MM.1S (cell line): ENCODE measurements around the gene SCYGR2.

Source experiments
- DNase-seq: peaks from one replicate; pipeline ENCODE4 v3.0.0-alpha.2; 2015
- H2AFZ ChIP-seq: fragments of 300-600 bp; sonication (generic); 2 replicates; pipeline ENCODE4 v1.6.0; 2016; ENCODE audit warnings: antibody characterized with exemption, low read length
- H3F3A ChIP-seq: fragments of 300-600 bp; sonication (generic); 2 replicates; pipeline ENCODE4 v1.6.1; 2016; ENCODE audit warnings: mild to moderate bottlenecking, antibody characterized with exemption, low read length, moderate library complexity, mixed read lengths; ENCODE audit not compliant: insufficient read depth
- H3K27ac ChIP-seq: fragments of 300-600 bp; sonication (generic); 2 replicates; pipeline ENCODE4 v1.5.1; 2016; ENCODE audit warnings: mild to moderate bottlenecking, low read length
- H3K27me3 ChIP-seq: fragments of 300-600 bp; sonication (generic); replicated peaks from 2 replicates; pipeline ENCODE4 v1.6.0; 2016; ENCODE audit warnings: low read length; ENCODE audit not compliant: insufficient read depth
- H3K36me3 ChIP-seq: fragments of 300-600 bp; sonication (generic); replicated peaks from 2 replicates; pipeline ENCODE4 v1.6.1; 2016; ENCODE audit warnings: mild to moderate bottlenecking, low read length, mixed read lengths; ENCODE audit not compliant: insufficient read depth
- H3K4me1 ChIP-seq: fragments of 300-600 bp; sonication (generic); 2 replicates; pipeline ENCODE4 v1.6.1; 2016; ENCODE audit warnings: low read length, mixed read lengths
- H3K4me2 ChIP-seq: fragments of 300-600 bp; sonication (generic); 2 replicates; pipeline ENCODE4 v1.6.0; 2016; ENCODE audit warnings: low read depth, low read length
- H3K4me3 ChIP-seq: fragments of 300-600 bp; sonication (generic); 2 replicates; pipeline ENCODE4 v1.5.1; 2016; ENCODE audit warnings: low read length, mixed read lengths
- H3K79me2 ChIP-seq: fragments of 300-600 bp; sonication (generic); 2 replicates; pipeline ENCODE4 v1.6.1; 2016; ENCODE audit warnings: mixed run types, low read length, mixed read lengths
- H3K9ac ChIP-seq: fragments of 300-600 bp; sonication (generic); 2 replicates; pipeline ENCODE4 v1.6.1; 2016; ENCODE audit warnings: low read length, mixed read lengths
- H3K9me2 ChIP-seq: fragments of 300-600 bp; sonication (generic); replicated peaks from 2 replicates; pipeline ENCODE4 v1.6.1; 2016; ENCODE audit warnings: mild to moderate bottlenecking, low read length, mixed read lengths; ENCODE audit not compliant: insufficient read depth
- H3K9me3 ChIP-seq: fragments of 300-600 bp; sonication (generic); replicated peaks from 2 replicates; pipeline ENCODE4 v1.6.1; 2016; ENCODE audit warnings: mild to moderate bottlenecking, low read length, mixed read lengths; ENCODE audit not compliant: insufficient read depth
- H4K20me1 ChIP-seq: fragments of 300-600 bp; sonication (generic); 2 replicates; pipeline ENCODE4 v1.6.1; 2016; ENCODE audit warnings: mild to moderate bottlenecking, low read length, moderate library complexity, mixed read lengths; ENCODE audit not compliant: insufficient read depth
- CTCF ChIP-seq: fragments of 300-600 bp; sonication (generic); IDR thresholded peaks from 2 replicates; pipeline ENCODE4 v1.5.1; 2016; ENCODE audit warnings: antibody characterized with exemption, low read length, mixed read lengths
- EZH2 ChIP-seq: fragments of 300-600 bp; sonication (generic); optimal IDR thresholded peaks from 2 replicates; pipeline ENCODE3; 2017; ENCODE audit warnings: low read depth, mild to moderate bottlenecking, antibody characterized with exemption, low read length, mixed read lengths
- EZH2phosphoT487 ChIP-seq: fragments of 300-600 bp; sonication (generic); IDR thresholded peaks from 2 replicates; pipeline ENCODE4 v1.6.1; 2018; ENCODE audit warnings: antibody characterized with exemption, low read length

The SCYGR2 gene

DNA sequence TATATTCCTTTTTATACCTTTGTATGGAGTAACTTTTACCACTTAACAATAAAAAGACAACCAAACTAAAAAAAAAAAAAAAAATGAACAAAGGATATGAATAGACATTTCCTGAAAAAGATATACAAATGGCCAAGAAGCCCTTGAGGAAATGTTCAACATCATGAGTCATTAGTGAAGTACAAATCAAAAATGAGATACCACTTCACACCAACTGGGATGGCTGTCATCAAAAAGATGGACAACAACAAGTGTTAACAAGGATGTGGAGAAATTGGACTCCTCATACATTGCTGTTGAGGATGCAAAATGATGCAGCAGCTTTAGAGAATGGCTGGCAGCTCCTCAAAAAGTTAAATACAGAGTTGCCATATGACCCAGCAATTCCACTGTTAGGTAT, 22.6 kb upstream of the SCYGR2 start:
- TF ChIP-seq EZH2 (no peak), CTCF (no peak), EZH2phosphoT487 (no peak)
- H3K9ac ChIP-seq, result no peak overlapping the region
- H3K79me2 ChIP-seq, result no peaks in the 10 kb centered on the region
- H3K9me2 ChIP-seq, result no peaks in the 10 kb centered on the region
- no peak overlapping the region for H2AFZ ChIP-seq
- no peak overlapping the region for H3K4me2 ChIP-seq
- H4K20me1 ChIP-seq, result no peaks in the 10 kb centered on the region
- no peaks in the 10 kb centered on the region for H3F3A ChIP-seq
- H3K27ac ChIP-seq, result no peak overlapping the region
- H3K4me3 ChIP-seq, result no peak overlapping the region
- no peaks in the 10 kb centered on the region for H3K36me3 ChIP-seq
- H3K27me3 ChIP-seq, result no peaks in the 10 kb centered on the region
- no peak for DNase-seq
- no peaks in the 10 kb centered on the region for H3K4me1 ChIP-seq
- no peaks in the 10 kb centered on the region for H3K9me3 ChIP-seq

GRCh38 chr2:227576812-227577211, 21.9 kb upstream of the SCYGR2 start:
- H4K20me1 ChIP-seq, result no peaks in the 10 kb centered on the region
- TF ChIP-seq CTCF (no peak), EZH2phosphoT487 (no peak), EZH2 (no peak)
- H3F3A ChIP-seq, result no peaks in the 10 kb centered on the region
- H2AFZ ChIP-seq, result no peak overlapping the region
- no peaks in the 10 kb centered on the region for H3K4me1 ChIP-seq
- H3K36me3 ChIP-seq, result no peaks in the 10 kb centered on the region
- no peak overlapping the region for H3K27ac ChIP-seq
- H3K9me2 ChIP-seq, result no peaks in the 10 kb centered on the region
- no peak overlapping the region for H3K4me2 ChIP-seq
- no peak overlapping the region for H3K4me3 ChIP-seq
- H3K9ac ChIP-seq, result no peak overlapping the region
- no peak for DNase-seq
- H3K27me3 ChIP-seq, result no peaks in the 10 kb centered on the region
- no peaks in the 10 kb centered on the region for H3K79me2 ChIP-seq
- H3K9me3 ChIP-seq, result no peaks in the 10 kb centered on the region

GRCh38 chr2:227577555-227577954, 21.1 kb upstream of the SCYGR2 start:
- no peaks in the 10 kb centered on the region for H3K27me3 ChIP-seq
- no peaks in the 10 kb centered on the region for H4K20me1 ChIP-seq
- no peak overlapping the region for H3K27ac ChIP-seq
- H3K4me1 ChIP-seq, result no peaks in the 10 kb centered on the region
- no peaks in the 10 kb centered on the region for H3K36me3 ChIP-seq
- no peak overlapping the region for H3K9ac ChIP-seq
- H3F3A ChIP-seq, result no peaks in the 10 kb centered on the region
- no peak overlapping the region for H3K4me2 ChIP-seq
- no peaks in the 10 kb centered on the region for H3K79me2 ChIP-seq
- no peaks in the 10 kb centered on the region for H3K9me2 ChIP-seq
- TF ChIP-seq EZH2phosphoT487, result no peak
- TF ChIP-seq CTCF, result no peak
- no peak for TF ChIP-seq EZH2
- no peak for DNase-seq
- no peak overlapping the region for H2AFZ ChIP-seq
- H3K4me3 ChIP-seq, result no peak overlapping the region
- no peaks in the 10 kb centered on the region for H3K9me3 ChIP-seq
